ENCODE data around the gene STK32B. TPM values are rescaled to one million over a fixed set of nuclear protein-coding genes. Genes with fewer than 3 reads are reported as not detected.

The STK32B gene
- total and polyA plus RNA-seq, 3 donors from 2014 or later: 17.5 to 29.7 (median 22.6) TPM

DNA sequence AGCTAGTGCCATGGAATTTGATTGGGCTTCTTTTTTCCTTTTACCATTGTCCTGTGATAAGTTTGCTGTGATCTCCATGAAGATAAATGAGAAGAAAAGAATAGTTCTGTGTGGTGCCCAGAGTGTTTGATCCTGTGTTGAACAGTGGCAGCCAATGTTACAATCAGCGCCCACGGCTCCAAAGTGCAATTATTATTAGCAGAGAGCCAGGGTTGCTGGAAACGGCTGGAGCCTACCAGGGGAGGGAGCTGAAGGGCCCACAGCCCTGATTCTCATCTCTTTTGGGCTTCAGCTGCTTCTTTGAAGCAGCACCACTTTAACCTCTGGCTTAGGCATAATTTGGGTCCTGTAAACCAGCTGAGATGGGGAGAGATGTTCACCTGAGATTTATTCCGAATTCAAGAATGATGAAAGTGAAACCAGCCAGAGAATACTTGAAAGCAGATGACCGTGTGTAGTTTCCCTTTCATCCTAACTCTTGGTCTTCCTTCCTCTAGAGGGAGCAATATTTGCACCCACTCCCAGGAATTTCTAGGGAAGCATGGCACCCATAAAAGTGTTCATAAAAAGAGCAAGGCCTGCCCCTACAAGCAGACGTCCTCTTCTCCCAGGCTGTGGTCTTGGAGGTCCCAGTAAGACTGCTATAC is 358.8 kb downstream of the STK32B start:
- 60 to 61% methylated on average over 6 of the region's 6 CpGs for WGBS, 2 donors

DNA sequence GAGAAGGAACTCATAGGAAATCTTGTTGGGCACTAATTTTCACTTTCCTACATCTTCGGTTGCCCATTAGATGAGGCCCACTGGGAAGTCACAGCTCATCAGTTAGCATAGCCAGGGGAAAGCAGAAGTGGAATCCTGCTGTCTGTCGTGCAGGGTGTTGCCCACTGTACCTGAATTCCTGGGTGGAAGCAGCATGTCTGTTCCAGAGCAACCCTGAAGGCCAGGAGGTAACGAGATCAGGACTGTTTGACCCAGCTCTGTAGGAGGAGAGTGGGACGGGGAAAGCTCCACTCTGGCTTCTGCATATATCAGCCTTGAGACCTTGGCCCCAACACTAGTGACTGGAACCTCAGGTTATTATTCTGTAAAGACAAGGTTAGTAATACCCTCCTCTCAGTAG is 361.0 kb downstream of the STK32B start:
- H3K27me3 ChIP-seq: no peaks in the 10 kb centered on the region
- no peak overlapping the region for H3K4me3 ChIP-seq
- H3K9me3 ChIP-seq: no peaks in the 10 kb centered on the region
- no peak overlapping the region for H3K27ac ChIP-seq
- H3K36me3 ChIP-seq (ENCODE audit: low read depth, missing control alignments): no peaks in the 10 kb centered on the region
- DNase-seq: no peak
- H3K4me1 ChIP-seq: no peaks in the 10 kb centered on the region
- TF ChIP-seq POLR2A (IDR thresholded peaks at IDR 0.05): no peak
- TF ChIP-seq, protein P1, sequence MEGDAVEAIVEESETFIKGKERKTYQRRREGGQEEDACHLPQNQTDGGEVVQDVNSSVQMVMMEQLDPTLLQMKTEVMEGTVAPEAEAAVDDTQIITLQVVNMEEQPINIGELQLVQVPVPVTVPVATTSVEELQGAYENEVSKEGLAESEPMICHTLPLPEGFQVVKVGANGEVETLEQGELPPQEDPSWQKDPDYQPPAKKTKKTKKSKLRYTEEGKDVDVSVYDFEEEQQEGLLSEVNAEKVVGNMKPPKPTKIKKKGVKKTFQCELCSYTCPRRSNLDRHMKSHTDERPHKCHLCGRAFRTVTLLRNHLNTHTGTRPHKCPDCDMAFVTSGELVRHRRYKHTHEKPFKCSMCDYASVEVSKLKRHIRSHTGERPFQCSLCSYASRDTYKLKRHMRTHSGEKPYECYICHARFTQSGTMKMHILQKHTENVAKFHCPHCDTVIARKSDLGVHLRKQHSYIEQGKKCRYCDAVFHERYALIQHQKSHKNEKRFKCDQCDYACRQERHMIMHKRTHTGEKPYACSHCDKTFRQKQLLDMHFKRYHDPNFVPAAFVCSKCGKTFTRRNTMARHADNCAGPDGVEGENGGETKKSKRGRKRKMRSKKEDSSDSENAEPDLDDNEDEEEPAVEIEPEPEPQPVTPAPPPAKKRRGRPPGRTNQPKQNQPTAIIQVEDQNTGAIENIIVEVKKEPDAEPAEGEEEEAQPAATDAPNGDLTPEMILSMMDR (IDR thresholded peaks at IDR 0.05): no peak
- intact Hi-C loops (cut with DNase I; ENCODE audit: low total_unique reads): no loop called here
- WGBS, 2 donors: 73 to 83% methylated on average over 4 of the region's 4 CpGs

More for the DNA sequence above, 358.8 kb downstream of the STK32B start:
- Histone ChIP-seq H3K4me3 (no peak overlapping the region), H3K27ac (no peak overlapping the region), H3K9me3 (no peaks in the 10 kb centered on the region), H3K36me3 (ENCODE audit: low read depth, missing control alignments) (no peaks in the 10 kb centered on the region), H3K4me1 (no peaks in the 10 kb centered on the region), H3K27me3 (no peaks in the 10 kb centered on the region)
- no peak for DNase-seq
- intact Hi-C loops (cut with DNase I; ENCODE audit: low total_unique reads): no loop called here
- TF ChIP-seq, protein P1 (IDR thresholded peaks at IDR 0.05): no peak
- TF ChIP-seq POLR2A (IDR thresholded peaks at IDR 0.05): no peak

DNA sequence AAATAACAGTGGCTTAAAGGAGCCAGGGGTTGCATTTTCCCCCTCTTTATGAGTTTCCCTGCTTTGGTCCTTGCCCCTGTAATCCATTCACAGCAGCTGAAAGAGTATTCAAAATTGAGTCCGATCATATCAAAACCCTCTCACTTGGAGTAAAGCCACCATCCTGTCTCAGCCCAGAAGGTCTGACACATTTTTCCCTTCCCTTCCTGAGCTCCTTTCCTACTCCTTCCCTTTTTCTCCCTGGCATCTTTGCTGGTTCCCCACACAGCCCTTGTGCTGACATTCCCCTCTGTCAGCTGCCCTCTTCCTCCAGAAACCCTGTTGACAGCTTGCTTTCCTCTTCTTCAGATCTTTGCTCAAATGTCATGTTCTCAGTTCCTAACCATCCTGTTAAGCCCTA is 361.5 kb downstream of the STK32B start:
- no peaks in the 10 kb centered on the region for H3K4me1 ChIP-seq
- DNase-seq: no peak
- no peak overlapping the region for H3K27ac ChIP-seq
- 86 to 90% methylated on average over 1 of the region's 1 CpG for WGBS, 2 donors
- intact Hi-C loops (cut with DNase I; ENCODE audit: low total_unique reads): no loop called here
- H3K36me3 ChIP-seq (ENCODE audit: low read depth, missing control alignments): no peaks in the 10 kb centered on the region
- H3K9me3 ChIP-seq: no peaks in the 10 kb centered on the region
- no peak overlapping the region for H3K4me3 ChIP-seq
- H3K27me3 ChIP-seq: no peaks in the 10 kb centered on the region
- no peak for TF ChIP-seq POLR2A (IDR thresholded peaks at IDR 0.05)
- TF ChIP-seq, protein P1 (IDR thresholded peaks at IDR 0.05): no peak

DNA sequence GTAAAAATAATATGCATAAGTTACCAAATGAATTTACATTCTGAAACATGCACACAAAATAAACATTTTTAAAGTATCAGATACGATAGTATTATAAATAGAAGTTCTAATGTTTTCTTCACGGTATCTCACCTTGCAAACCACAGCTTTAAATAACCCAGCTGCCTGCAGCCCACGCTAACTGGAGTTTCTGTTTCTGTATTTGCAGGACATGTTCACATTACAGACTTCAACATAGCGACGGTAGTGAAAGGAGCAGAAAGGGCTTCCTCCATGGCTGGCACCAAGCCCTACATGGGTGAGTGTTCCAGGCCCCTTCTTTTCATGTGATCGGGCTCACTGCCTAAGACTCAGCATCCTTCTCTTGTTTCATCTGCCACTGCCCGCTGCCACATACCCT is 365.4 kb downstream of the STK32B start:
- 81 to 87% methylated on average over 7 of the region's 7 CpGs for WGBS, 2 donors
- no peaks in the 10 kb centered on the region for H3K4me1 ChIP-seq
- H3K4me3 ChIP-seq: no peak overlapping the region
- intact Hi-C loops (cut with DNase I; ENCODE audit: low total_unique reads): no loop called here
- DNase-seq: no peak
- H3K27me3 ChIP-seq: no peaks in the 10 kb centered on the region
- TF ChIP-seq POLR2A (IDR thresholded peaks at IDR 0.05): no peak
- TF ChIP-seq, protein P1 (IDR thresholded peaks at IDR 0.05): no peak
- no peaks in the 10 kb centered on the region for H3K36me3 ChIP-seq (ENCODE audit: low read depth, missing control alignments)
- H3K9me3 ChIP-seq: no peaks in the 10 kb centered on the region
- no peak overlapping the region for H3K27ac ChIP-seq

DNA sequence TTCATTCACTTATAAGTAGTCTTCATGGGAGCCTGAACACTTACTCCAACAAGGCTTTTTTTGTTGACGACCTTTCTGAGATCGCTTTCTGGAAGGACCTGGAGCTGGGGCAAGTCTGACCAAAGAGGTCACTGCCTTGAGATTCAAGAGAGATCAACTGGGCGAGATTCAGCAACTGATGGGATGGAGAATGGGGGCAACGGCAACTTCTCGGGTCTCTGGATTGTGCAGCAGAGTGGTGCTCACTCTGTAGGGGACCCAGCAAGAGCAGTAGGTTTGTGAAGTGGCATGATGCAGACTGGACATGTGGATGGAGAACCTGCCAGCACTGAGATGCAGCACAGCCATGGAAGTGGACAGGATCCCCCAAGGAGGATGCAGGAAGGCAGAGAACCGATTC is 369.0 kb downstream of the STK32B start:
- no peaks in the 10 kb centered on the region for H3K9me3 ChIP-seq
- H3K36me3 ChIP-seq (ENCODE audit: low read depth, missing control alignments): no peaks in the 10 kb centered on the region
- TF ChIP-seq, protein P1 (IDR thresholded peaks at IDR 0.05): no peak
- no peak for TF ChIP-seq POLR2A (IDR thresholded peaks at IDR 0.05)
- DNase-seq: no peak
- no peak overlapping the region for H3K4me3 ChIP-seq
- WGBS, 2 donors: 87 to 92% methylated on average over 6 of the region's 6 CpGs
- no peak overlapping the region for H3K27ac ChIP-seq
- intact Hi-C loops (cut with DNase I; ENCODE audit: low total_unique reads): no loop called here
- no peaks in the 10 kb centered on the region for H3K27me3 ChIP-seq
- no peaks in the 10 kb centered on the region for H3K4me1 ChIP-seq
